Frontal cortex (tissue), 4 donors: ENCODE data around the gene GATAD1. TPM values are rescaled to one million over a fixed set of nuclear protein-coding genes. Genes with fewer than 3 reads are reported as not detected.
"Not testable (repeated sequence)": the region's sequence is repeated elsewhere in the genome, so short reads cannot be mapped to it uniquely, and the experiment has no call there.

Source experiments
- DNase-seq, 2 donors: peaks; one replicate each; pipeline ENCODE4 v3.0.0; 2012; ENCODE audit warnings: low spot score in 2 of 2
- FAIRE-seq: peaks from 2 replicates; lab custom pipeline; 2012; peaks lifted over from hg19 to GRCh38; lab: Jason Lieb, UNC
- total RNA-seq: library from RNA; depleted of rRNA; stranded (reverse); fragments of >200 nt; gene quantifications from one replicate; pipeline ENCODE4 v1.2.3, GENCODE V29; 2014
- donor health status: control.
- donor health status: control.
- donor health status: control.

GATAD1 gene, protein sequence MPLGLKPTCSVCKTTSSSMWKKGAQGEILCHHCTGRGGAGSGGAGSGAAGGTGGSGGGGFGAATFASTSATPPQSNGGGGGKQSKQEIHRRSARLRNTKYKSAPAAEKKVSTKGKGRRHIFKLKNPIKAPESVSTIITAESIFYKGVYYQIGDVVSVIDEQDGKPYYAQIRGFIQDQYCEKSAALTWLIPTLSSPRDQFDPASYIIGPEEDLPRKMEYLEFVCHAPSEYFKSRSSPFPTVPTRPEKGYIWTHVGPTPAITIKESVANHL
- 21.2 TPM for total RNA-seq

DNA sequence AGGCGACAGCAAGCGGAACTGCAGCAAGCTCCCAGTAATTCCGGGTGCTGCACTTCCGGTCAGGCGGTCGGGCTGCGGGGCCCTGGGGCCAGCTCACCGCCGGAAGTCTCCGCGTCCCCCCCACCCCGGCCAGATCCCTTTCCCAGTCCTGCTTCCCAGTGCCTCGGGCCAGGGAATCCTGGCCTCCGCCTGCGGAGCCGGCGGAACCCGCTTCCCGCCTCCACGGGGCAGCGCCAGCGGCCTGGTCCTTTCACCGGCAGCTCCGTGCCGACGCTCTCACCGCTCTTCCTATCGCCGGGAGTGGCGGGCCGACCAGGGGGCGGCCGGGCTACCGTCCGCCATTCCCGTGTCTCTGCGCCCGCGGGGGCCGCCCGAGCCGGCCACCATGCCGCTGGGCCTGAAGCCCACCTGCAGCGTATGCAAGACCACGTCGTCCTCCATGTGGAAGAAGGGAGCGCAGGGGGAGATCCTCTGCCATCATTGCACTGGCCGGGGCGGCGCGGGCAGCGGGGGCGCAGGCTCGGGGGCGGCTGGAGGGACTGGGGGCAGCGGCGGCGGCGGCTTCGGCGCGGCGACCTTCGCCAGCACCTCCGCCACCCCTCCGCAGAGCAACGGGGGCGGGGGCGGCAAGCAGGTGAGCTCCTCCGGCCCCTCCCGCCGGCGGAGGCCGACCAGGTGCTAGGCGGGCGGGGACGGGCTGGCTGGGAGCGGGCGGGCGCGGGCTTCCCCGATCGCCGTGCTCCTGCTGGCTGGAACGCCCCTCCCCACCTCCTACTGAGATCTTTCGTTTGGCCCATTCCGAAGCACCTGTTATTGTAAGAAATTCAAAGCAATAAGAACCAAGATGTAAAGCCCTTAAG is at the start of gene GATAD1:
Gene GATAD1 (plus strand): TSS at position 138 of the 860 bp plus-strand sequence. CDS start 248 bp downstream, at position 386.
- DNase-seq (peak; percentile 94), FAIRE-seq (no peak)

DNA sequence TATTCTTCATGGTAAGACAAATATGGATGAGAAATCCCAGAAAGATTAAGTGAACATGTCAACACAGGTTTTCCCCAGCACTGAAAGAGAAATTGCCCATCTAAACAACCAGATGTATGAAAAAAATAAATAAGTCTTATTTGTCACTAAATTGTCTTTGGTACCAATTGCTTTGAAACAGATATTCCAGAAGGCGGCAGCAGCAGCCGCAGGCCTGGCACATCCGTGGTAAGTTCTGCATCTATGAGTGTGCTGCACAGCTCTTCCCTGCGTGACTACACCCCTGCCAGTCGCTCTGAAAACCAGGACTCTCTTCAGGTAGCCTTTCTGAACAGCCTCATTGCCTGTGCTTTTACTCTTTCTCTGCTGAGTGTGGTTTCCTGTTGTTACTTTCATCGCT is 49.7 kb upstream of the GATAD1 start:
- FAIRE-seq (no peak), DNase-seq (no peak)

DNA sequence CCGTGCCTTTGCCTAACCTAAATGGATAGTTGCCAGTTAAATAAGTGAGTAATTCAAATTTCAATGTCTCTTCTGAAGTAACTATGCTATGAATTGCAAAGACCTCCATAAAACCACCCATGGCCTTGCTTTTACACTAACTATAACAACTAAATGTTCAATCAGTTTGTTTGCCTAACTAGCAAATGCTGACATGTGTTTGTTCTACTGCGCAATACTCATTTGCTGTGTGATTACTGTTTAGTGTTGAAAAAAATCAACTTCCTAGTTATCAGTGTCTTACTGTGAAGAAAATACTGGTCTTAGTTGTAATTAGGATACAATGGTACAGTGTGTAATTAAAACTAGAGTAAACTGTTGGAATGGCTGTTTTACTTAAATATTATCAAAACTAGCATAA is 47.3 kb upstream of the GATAD1 start:
- FAIRE-seq, result no peak

DNA sequence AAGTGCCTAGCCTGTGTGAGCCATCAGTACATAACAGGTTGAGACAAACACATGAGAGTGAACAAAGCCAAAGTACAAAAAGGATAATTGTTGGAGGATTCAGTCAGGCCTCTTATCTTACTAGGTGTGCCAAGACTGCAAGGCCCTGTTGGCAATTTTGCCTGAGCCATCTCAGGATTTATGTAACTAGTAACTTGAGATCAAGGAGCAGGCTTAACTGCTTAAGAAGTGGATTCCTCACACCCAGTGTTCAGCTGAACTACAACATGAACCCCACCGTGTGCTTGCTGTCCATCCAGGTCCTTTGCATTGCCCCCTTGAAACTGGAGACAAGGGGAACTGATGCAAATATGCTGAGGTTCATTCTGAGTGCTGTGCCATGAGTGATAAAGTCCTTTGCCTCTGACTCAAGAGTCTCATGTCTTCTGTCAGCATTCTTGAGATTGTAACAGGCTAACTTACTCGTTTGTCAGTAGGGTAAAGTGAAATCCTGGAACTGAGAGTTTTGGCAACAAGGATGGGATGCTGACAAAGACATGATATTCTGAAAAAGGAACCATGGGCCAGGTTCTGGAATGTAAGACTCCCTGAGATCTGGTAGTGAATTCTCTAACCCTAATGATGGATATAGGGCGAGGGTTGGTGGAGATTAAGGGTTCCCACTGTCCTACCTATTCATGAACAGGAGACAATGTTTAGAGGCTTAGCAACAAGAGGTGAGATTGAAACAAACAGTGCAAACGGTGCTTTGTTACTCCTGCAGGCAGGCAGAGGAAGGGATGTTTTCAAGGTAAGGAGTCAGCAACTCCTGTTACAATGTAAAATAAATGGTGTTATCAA is 44.1 kb upstream of the GATAD1 start:
- FAIRE-seq (no peak), DNase-seq (no peak)

More for the DNA sequence above, 47.3 kb upstream of the GATAD1 start:
- DNase-seq, result no peak

DNA sequence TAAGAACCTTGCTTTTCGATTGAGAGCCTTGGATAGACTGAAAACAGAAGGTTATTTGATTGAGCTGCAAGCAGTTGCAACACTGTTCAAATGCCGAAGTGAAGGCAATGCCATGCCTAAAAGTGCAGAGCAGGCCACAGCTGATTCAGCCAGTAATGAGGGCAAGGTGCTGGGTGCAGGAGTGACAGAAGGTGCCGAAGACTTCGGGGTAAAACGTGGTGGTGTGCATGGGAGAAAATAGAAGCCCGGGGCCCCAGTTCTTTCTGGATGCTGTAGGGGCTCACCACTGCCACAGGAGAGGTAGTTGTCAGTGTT is 43.6 kb upstream of the GATAD1 start:
- no peak for FAIRE-seq
- no peak for DNase-seq

DNA sequence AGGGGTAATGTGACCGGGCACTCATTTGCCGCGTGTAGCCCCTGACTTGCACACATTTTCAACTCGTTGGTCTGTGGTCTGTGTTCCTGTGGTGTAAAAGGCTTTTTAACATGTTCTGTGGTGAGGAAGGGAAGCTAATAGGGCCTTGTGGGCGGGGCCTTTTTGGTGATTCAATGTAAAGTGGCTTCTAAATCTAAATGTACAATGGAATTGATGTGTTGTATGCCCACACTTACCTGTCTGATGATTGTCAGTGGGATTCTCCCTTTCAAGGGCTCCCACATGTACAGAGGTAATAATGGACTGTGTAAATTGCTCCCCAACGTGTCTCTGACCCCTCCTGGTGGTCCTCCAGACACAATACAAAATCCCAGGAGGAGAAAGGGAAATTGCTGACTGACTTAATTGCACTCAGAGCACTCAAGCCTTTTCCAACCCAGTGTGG is 43.1 kb upstream of the GATAD1 start:
- DNase-seq, result no peak
- no peak for FAIRE-seq

DNA sequence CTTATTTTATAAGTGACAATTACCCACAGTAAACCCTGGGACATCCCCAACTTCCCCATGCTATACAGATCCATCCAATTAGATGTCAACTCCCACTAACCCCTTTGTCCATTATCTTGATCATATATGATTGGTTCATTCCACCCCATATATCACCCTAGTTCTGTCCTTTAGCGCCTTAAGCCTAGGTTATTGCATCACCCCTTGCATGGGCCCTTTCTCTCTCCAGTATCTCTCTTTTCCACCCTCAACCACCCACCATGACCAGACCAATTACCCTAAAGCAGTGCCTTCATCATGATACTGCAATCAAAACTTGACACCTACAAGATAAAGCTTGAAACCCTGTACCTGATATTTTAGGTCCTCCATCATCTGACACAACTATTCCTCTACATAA is 37.9 kb upstream of the GATAD1 start:
- no peak for DNase-seq

DNA sequence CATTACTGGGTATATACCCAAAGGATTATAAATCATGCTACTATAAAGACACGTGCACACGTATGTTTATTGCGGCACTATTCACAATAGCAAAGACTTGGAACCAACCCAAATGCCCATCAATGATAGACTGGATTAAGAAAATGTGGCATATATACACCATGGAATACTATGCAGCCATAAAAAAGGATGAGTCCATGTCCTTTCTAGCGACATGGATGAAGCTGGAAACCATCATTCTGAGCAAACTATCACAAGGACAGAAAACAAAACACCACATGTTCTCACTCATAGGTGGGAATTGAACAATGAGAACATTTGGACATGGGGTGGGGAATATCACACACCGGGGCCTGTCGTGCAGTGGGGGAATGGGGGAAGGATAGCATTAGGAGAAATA is 37.1 kb upstream of the GATAD1 start:
- not testable (repeated sequence) for DNase-seq, FAIRE-seq

More for the DNA sequence above, 37.9 kb upstream of the GATAD1 start:
- FAIRE-seq, result no peak

DNA sequence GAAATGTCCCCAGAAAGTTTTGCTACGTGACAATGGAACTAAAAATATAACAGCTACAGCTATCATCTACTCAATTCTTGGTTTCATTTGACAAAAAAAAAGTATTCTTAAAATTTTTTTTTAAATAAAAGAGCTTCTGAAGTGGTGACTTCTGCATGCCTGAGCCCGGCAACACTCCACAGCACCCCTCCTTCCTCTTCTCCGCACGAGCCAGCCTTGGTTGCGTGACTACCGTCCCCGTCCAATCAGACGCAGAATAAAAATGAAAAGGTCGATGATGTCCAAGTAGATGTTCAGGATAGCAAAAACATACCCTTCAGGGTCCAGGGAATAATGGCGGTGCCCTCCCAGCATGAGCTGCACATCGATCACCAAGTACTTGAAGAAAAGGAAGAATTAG is 34.5 kb upstream of the GATAD1 start:
- DNase-seq (no peak), FAIRE-seq (no peak)

DNA sequence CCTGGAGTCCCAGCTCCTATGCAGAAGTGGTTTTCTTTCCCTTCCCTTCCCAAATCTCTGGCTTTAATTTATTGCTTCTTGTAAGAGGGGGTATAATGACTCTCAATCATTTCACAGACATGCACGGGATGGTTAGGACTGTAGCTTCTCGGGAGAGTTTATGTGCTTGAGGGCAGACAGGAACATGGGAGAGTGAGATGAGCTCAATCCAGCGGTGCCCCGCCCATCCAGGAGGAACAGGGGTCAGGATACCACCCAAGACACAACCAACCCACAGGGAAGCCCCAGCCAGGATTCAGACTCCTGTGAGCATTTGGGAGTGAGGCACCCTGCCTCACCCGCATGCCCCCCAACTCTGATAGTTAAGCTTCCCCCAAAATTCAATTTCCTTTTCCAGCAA is 33.7 kb upstream of the GATAD1 start:
- DNase-seq (no peak), FAIRE-seq (no peak)

DNA sequence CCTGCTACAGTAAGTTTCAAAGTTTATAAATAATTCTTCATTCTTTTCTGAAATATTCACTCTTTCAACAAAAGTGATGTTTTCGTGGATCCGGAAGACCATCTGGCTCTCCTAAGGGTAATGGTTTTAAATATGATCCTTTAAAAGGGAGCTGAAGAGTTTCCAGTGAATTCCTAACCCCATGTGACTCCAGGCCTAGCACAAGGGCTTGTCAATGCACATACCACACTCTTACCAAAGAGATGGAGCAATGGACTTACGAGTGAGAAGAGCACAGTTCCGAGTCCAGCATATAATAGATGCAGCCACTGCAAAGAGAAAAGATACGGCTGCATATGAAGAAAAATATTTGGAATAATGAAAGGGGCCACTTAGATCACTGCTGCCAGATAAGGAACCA is 32.1 kb upstream of the GATAD1 start:
- no peak for FAIRE-seq
- no peak for DNase-seq

DNA sequence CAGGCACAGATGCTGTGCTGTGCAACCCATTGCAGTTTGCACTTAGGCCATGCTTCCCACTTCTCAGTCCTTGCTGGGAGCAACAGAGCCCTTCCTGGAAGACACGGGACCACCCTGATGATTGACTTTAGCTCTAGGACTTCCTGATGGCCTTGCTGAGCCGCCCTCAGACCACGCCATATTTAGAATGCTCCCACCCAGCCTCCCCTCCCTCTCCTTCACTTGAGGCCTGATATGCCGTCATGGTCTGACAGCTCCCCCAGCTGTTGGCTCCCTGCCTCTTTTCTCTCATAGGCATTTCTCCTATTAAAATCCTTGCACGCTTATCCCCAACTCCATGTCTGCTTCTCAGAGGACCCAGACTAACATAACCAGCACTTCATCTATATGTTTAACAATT is 29.4 kb upstream of the GATAD1 start:
- FAIRE-seq (no peak), DNase-seq (no peak)

DNA sequence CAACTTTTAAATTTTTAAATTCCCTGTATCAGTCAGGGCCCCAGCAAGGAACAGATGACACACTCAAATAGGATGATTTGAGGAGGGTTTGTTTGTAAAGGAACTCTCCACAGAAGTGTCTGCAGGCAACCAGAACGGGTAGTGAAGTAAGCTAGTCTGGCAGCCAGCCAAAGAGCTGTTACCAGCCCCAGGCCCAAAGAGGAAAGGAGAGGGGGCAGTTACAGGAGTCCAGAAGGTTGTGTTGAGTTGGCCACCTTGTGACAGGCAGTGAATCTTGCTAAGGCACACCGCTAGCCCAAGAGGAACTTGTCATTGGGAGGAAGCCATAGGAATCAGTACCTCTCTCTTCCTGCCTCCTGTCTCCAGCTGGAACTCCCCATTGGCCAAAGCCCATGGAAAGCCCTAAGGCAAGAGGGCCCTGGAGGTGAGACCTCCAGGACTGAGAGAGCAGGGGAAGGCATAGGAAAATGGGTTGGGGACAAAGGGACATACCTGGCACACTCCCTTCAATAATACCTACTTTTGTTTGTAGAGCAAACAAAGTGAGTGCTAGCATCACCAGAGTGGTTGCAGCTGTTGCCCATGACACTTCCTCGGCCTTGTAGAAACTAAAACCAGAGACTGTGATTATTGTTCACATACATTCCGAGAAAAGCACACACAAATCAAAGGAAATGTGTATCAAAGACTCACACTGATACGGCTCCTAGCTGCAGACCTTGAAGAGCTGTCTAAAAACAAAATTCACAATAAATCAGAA is 25.4 kb upstream of the GATAD1 start:
- DNase-seq (no peak), FAIRE-seq (no peak)

DNA sequence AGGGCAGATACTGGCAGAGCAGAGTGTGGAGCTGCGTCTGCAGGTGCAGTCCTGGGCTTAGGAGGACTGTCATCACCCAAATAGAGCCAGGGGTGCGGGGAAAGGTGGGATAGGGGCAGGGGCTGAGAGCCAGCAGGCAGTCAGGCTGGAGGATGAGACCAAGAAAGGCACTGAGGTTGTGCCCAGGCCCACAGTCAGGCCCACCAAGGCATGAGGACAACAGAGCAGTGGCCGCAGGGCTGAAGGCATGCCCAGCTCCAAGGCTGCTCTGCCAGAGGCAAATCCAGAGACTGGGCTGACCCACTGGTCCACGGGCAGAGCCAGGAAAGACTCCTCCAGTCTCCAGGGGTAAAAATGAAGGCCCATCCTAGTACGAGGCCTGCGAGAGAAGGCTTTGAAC is 24.4 kb upstream of the GATAD1 start:
- FAIRE-seq, result no peak
- no peak for DNase-seq

DNA sequence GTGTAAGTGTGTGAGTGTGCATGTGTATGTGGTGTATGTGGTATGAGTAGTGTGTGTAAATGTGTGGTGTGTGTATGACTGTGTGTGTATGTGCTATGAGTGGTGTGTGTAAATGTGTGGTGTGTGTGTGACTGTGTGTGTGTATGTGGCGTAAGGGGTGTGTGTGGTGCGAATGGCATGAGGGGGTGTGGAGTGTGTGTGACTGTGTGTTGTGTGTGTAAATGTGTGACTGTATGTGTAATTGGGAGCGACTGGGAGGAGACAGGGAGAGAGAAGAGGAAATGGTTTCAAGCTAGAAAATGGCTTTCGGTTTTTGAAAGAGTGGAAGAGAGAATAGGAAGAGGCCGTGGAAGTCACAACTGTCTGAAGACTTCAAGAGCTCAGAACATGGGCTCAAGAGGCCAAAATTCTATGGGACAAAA is 23.6 kb upstream of the GATAD1 start:
- DNase-seq (no peak), FAIRE-seq (no peak)

DNA sequence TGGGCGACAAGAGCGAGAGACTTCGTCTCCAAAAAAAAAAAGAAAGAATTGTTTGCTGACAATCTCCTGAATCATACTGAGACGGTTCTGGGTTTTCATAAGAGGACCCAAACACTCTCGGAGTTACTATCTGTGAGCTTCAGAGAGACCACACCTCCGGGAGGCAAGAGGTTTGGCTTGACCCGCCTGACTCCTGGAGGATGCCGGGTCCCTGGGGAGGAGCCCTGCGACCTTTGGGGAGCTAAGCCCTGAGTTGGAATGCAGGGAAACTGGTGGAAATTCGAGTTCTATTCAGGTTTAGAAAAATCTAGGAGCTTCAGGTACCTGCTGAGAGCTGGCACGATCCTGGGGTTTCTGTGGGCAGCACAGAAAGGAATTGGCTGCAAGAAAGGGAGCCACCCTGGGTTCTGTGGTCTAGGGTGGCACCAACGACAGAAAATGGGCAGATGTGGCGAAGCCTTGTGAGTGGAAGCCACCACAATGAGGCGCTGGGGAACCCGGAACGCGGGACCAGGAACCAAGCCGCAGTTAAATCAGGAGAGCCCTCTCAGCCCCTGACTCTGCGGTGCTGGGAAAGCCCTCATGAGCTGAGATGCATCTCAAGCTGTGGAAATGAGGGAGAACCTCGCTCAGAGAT is 21.9 kb upstream of the GATAD1 start:
- no peak for DNase-seq

DNA sequence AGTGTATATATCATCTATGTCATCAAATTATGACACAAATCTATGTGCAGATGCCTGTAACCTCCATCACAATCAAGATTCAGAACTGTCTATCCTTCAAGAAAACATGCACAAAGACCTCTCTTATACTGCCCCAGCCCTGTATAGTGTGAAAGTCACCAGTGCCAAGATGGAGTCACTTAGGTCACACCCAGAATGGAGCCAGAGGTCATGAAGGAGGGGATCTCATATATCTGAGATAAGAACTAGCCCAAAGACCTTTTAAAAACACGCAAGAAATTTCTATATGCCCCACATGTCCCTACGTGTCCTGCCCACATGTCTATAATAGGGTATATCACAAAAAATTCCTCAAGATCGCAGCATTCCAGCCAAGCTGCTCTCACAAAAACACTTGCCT is 20.1 kb upstream of the GATAD1 start:
- DNase-seq (no peak), FAIRE-seq (no peak)

More for the DNA sequence above, 21.9 kb upstream of the GATAD1 start:
- no peak for FAIRE-seq

DNA sequence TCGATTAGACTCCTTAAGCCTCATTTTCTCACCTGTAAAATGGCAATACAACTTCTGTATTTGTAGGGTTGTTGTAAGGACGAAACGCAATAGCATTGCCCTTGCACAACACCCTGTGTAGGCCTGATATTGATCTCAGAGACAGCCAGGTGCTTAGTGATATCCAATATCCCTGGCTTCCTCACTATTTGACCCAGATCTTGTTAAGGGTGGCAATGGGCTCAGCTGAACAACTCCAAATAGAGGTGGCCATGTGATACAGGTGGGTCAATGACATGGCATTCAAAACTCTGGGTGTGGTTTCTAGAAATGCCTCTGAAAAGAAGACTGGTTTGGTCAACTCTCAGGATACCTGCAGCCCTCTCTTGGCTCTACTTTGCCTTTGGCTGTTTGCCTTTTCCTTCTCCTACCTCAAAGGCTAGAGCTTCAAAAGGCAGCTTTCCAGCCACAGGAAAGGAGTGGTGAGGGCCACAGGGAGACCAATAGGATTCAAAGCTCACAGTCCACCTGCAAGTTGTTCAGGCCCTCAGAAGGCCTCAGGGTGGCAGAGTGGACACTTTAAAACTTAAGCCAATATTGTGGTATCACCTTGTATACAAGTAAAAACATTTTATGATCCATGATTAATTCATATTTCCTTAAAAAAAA is 14.9 kb upstream of the GATAD1 start:
- DNase-seq, result no peak
- FAIRE-seq, result no peak

DNA sequence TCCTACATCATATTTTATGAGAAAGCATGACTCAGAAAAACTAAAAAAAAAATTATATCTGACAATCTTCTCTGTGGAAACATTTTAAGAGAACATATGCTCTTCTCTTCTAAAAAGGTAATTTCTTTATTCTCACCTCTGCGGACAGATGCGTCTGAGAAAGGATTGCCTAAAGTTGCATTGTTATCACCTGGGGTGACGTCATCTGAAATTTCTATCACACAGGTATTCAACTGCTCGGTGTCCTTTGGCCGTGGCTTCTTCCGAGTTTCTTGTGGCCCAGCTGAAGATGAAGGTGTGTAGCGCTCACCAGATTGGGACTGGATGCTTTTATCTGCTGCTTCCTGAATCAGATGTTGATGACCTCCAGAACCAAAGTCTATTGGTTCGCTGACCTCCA is 14.3 kb upstream of the GATAD1 start:
- DNase-seq, result no peak
- no peak for FAIRE-seq
